ENCODE results near the gene ZNF770.

The ZNF770 gene

GRCh38 chr15:35003928-35004327 lies 15.8 kb upstream of the ZNF770 start:
- no peaks in the 10 kb centered on the region for H3K27me3 ChIP-seq (ENCODE audit: control insufficient read depth, insufficient read depth, low read length)

GRCh38 chr15:35000511-35000910 lies 12.4 kb upstream of the ZNF770 start:
- no peaks in the 10 kb centered on the region for H3K27me3 ChIP-seq (ENCODE audit: control insufficient read depth, insufficient read depth, low read length)
- no peak overlapping the region for H3K4me3 ChIP-seq (ENCODE audit: low read depth, low read length)
- H3K9me3 ChIP-seq (ENCODE audit: control insufficient read depth, insufficient read depth, low read length), result no peaks in the 10 kb centered on the region
- H3K9ac ChIP-seq (ENCODE audit: low read depth, low read length), result no peak overlapping the region
- no peaks in the 10 kb centered on the region for H3K36me3 ChIP-seq (ENCODE audit: control insufficient read depth, insufficient read depth, low read length)
- H3K27ac ChIP-seq (ENCODE audit: low read depth, low read length), result no peak overlapping the region
- H3K4me1 ChIP-seq (ENCODE audit: control insufficient read depth, insufficient read depth, low read length), result peaks cover 8% of the 10 kb centered on the region

More at GRCh38 chr15:35003928-35004327, 15.8 kb upstream of the ZNF770 start:
- Histone ChIP-seq H3K9ac (ENCODE audit: low read depth, low read length) (no peak overlapping the region), H3K36me3 (ENCODE audit: control insufficient read depth, insufficient read depth, low read length) (no peaks in the 10 kb centered on the region), H3K4me3 (ENCODE audit: low read depth, low read length) (no peak overlapping the region), H3K4me1 (ENCODE audit: control insufficient read depth, insufficient read depth, low read length) (peaks cover 4% of the 10 kb centered on the region), H3K27ac (ENCODE audit: low read depth, low read length) (no peak overlapping the region), H3K9me3 (ENCODE audit: control insufficient read depth, insufficient read depth, low read length) (no peaks in the 10 kb centered on the region)

GRCh38 chr15:34999906-35000305 lies 11.8 kb upstream of the ZNF770 start:
- Histone ChIP-seq H3K27ac (ENCODE audit: low read depth, low read length) (no peak overlapping the region), H3K9ac (ENCODE audit: low read depth, low read length) (no peak overlapping the region), H3K4me3 (ENCODE audit: low read depth, low read length) (no peak overlapping the region), H3K4me1 (ENCODE audit: control insufficient read depth, insufficient read depth, low read length) (peaks cover 14% of the 10 kb centered on the region), H3K36me3 (ENCODE audit: control insufficient read depth, insufficient read depth, low read length) (no peaks in the 10 kb centered on the region), H3K27me3 (ENCODE audit: control insufficient read depth, insufficient read depth, low read length) (no peaks in the 10 kb centered on the region), H3K9me3 (ENCODE audit: control insufficient read depth, insufficient read depth, low read length) (no peaks in the 10 kb centered on the region)

- no peaks in the 10 kb centered on the region for H3K27me3 ChIP-seq (ENCODE audit: control insufficient read depth, insufficient read depth, low read length)
- peaks cover 23% of the 10 kb centered on the region for H3K4me1 ChIP-seq (ENCODE audit: control insufficient read depth, insufficient read depth, low read length)
- H3K9ac ChIP-seq (ENCODE audit: low read depth, low read length), result no peak overlapping the region
- H3K4me3 ChIP-seq (ENCODE audit: low read depth, low read length), result no peak overlapping the region
- no peaks in the 10 kb centered on the region for H3K9me3 ChIP-seq (ENCODE audit: control insufficient read depth, insufficient read depth, low read length)
- H3K36me3 ChIP-seq (ENCODE audit: control insufficient read depth, insufficient read depth, low read length), result no peaks in the 10 kb centered on the region
- peak overlapping the region; percentile 61 for H3K27ac ChIP-seq (ENCODE audit: low read depth, low read length)
Observed at GRCh38 chr15:34994925-34995324, 6.8 kb upstream of the ZNF770 start.

- Histone ChIP-seq H3K9me3 (ENCODE audit: control insufficient read depth, insufficient read depth, low read length) (no peaks in the 10 kb centered on the region), H3K9ac (ENCODE audit: low read depth, low read length) (no peak overlapping the region), H3K36me3 (ENCODE audit: control insufficient read depth, insufficient read depth, low read length) (no peaks in the 10 kb centered on the region), H3K4me1 (ENCODE audit: control insufficient read depth, insufficient read depth, low read length) (peaks cover 29% of the 10 kb centered on the region), H3K27ac (ENCODE audit: low read depth, low read length) (no peak overlapping the region), H3K27me3 (ENCODE audit: control insufficient read depth, insufficient read depth, low read length) (no peaks in the 10 kb centered on the region), H3K4me3 (ENCODE audit: low read depth, low read length) (no peak overlapping the region)
Observed at GRCh38 chr15:34993877-34994276, 5.8 kb upstream of the ZNF770 start.

GRCh38 chr15:34993412-34993811 lies 5.3 kb upstream of the ZNF770 start:
- H3K9ac ChIP-seq (ENCODE audit: low read depth, low read length), result no peak overlapping the region
- no peaks in the 10 kb centered on the region for H3K36me3 ChIP-seq (ENCODE audit: control insufficient read depth, insufficient read depth, low read length)
- no peaks in the 10 kb centered on the region for H3K9me3 ChIP-seq (ENCODE audit: control insufficient read depth, insufficient read depth, low read length)
- H3K27ac ChIP-seq (ENCODE audit: low read depth, low read length), result no peak overlapping the region
- peaks cover 29% of the 10 kb centered on the region for H3K4me1 ChIP-seq (ENCODE audit: control insufficient read depth, insufficient read depth, low read length)
- no peaks in the 10 kb centered on the region for H3K27me3 ChIP-seq (ENCODE audit: control insufficient read depth, insufficient read depth, low read length)
- H3K4me3 ChIP-seq (ENCODE audit: low read depth, low read length), result no peak overlapping the region

GRCh38 chr15:34987609-34988026 lies 469 bp downstream of the ZNF770 start:
- H3K4me3 ChIP-seq (ENCODE audit: low read depth, low read length), result peak overlapping the region; percentile 89
- H3K4me1 ChIP-seq (ENCODE audit: control insufficient read depth, insufficient read depth, low read length), result peaks cover 30% of the 10 kb centered on the region
- peak overlapping the region; percentile 89 for H3K27ac ChIP-seq (ENCODE audit: low read depth, low read length)
- peak overlapping the region; percentile 92 for H3K9ac ChIP-seq (ENCODE audit: low read depth, low read length)
- H3K27me3 ChIP-seq (ENCODE audit: control insufficient read depth, insufficient read depth, low read length), result no peaks in the 10 kb centered on the region
- no peaks in the 10 kb centered on the region for H3K9me3 ChIP-seq (ENCODE audit: control insufficient read depth, insufficient read depth, low read length)
- H3K36me3 ChIP-seq (ENCODE audit: control insufficient read depth, insufficient read depth, low read length), result peaks cover 42% of the 10 kb centered on the region

GRCh38 chr15:34986771-34987480 lies 1.2 kb downstream of the ZNF770 start:
- H3K27me3 ChIP-seq (ENCODE audit: control insufficient read depth, insufficient read depth, low read length), result no peaks in the 10 kb centered on the region
- H3K9me3 ChIP-seq (ENCODE audit: control insufficient read depth, insufficient read depth, low read length), result no peaks in the 10 kb centered on the region
- peak overlapping the region; percentile 27 for H3K27ac ChIP-seq (ENCODE audit: low read depth, low read length)
- H3K4me1 ChIP-seq (ENCODE audit: control insufficient read depth, insufficient read depth, low read length), result peaks cover 30% of the 10 kb centered on the region
- H3K4me3 ChIP-seq (ENCODE audit: low read depth, low read length), result peak overlapping the region; percentile 89
- peaks cover 49% of the 10 kb centered on the region for H3K36me3 ChIP-seq (ENCODE audit: control insufficient read depth, insufficient read depth, low read length)
- H3K9ac ChIP-seq (ENCODE audit: low read depth, low read length), result peak overlapping the region; percentile 92

- Histone ChIP-seq H3K4me3 (ENCODE audit: low read depth, low read length) (peak overlapping the region; percentile 89), H3K27ac (ENCODE audit: low read depth, low read length) (no peak overlapping the region), H3K9ac (ENCODE audit: low read depth, low read length) (peak overlapping the region; percentile 92; the same call in 1 of the 2 replicates), H3K4me1 (ENCODE audit: control insufficient read depth, insufficient read depth, low read length) (peaks cover 33% of the 10 kb centered on the region), H3K36me3 (ENCODE audit: control insufficient read depth, insufficient read depth, low read length) (peaks cover 55% of the 10 kb centered on the region), H3K27me3 (ENCODE audit: control insufficient read depth, insufficient read depth, low read length) (no peaks in the 10 kb centered on the region), H3K9me3 (ENCODE audit: control insufficient read depth, insufficient read depth, low read length) (no peaks in the 10 kb centered on the region)
Observed at GRCh38 chr15:34986326-34986725, 1.8 kb downstream of the ZNF770 start.

GRCh38 chr15:34984889-34985630 lies 3.0 kb downstream of the ZNF770 start:
- Histone ChIP-seq H3K4me1 (ENCODE audit: control insufficient read depth, insufficient read depth, low read length) (peaks cover 36% of the 10 kb centered on the region), H3K27ac (ENCODE audit: low read depth, low read length) (peak overlapping the region; percentile 61), H3K9ac (ENCODE audit: low read depth, low read length) (no peak overlapping the region), H3K27me3 (ENCODE audit: control insufficient read depth, insufficient read depth, low read length) (no peaks in the 10 kb centered on the region), H3K9me3 (ENCODE audit: control insufficient read depth, insufficient read depth, low read length) (no peaks in the 10 kb centered on the region), H3K36me3 (ENCODE audit: control insufficient read depth, insufficient read depth, low read length) (peaks cover 60% of the 10 kb centered on the region), H3K4me3 (ENCODE audit: low read depth, low read length) (peak overlapping the region; percentile 30; the same call in 1 of the 2 replicates)

- no peak overlapping the region for H3K9ac ChIP-seq (ENCODE audit: low read depth, low read length)
- H3K4me3 ChIP-seq (ENCODE audit: low read depth, low read length), result no peak overlapping the region
Observed at GRCh38 chr15:34976743-34977142, 11.3 kb downstream of the ZNF770 start.

More at GRCh38 chr15:34976743-34977142, 11.3 kb downstream of the ZNF770 start:
- H3K9me3 ChIP-seq (ENCODE audit: control insufficient read depth, insufficient read depth, low read length), result no peaks in the 10 kb centered on the region
- peaks cover 29% of the 10 kb centered on the region for H3K36me3 ChIP-seq (ENCODE audit: control insufficient read depth, insufficient read depth, low read length)
- H3K27ac ChIP-seq (ENCODE audit: low read depth, low read length), result no peak overlapping the region
- H3K27me3 ChIP-seq (ENCODE audit: control insufficient read depth, insufficient read depth, low read length), result no peaks in the 10 kb centered on the region
- peaks cover 13% of the 10 kb centered on the region for H3K4me1 ChIP-seq (ENCODE audit: control insufficient read depth, insufficient read depth, low read length)
